ENCODE measurements around the gene CAVIN1. TPM values are rescaled to one million over a fixed set of nuclear protein-coding genes. Genes with fewer than 3 reads are reported as not detected.
"Not testable (repeated sequence)": the region's sequence is repeated elsewhere in the genome, so short reads cannot be mapped to it uniquely, and the experiment has no call there.

CAVIN1 gene
- total RNA-seq, 1 donor from 2014 or later: 12.3 TPM

GRCh38 chr17:42381898-42382297, 41.2 kb downstream of the CAVIN1 start:
- ATAC-seq (no peak), DNase-seq (ENCODE audit: low spot score) (no peak)

GRCh38 chr17:42380935-42381334, 42.1 kb downstream of the CAVIN1 start:
- DNase-seq (ENCODE audit: low spot score) (no peak), ATAC-seq (peak; percentile 73)

DNA sequence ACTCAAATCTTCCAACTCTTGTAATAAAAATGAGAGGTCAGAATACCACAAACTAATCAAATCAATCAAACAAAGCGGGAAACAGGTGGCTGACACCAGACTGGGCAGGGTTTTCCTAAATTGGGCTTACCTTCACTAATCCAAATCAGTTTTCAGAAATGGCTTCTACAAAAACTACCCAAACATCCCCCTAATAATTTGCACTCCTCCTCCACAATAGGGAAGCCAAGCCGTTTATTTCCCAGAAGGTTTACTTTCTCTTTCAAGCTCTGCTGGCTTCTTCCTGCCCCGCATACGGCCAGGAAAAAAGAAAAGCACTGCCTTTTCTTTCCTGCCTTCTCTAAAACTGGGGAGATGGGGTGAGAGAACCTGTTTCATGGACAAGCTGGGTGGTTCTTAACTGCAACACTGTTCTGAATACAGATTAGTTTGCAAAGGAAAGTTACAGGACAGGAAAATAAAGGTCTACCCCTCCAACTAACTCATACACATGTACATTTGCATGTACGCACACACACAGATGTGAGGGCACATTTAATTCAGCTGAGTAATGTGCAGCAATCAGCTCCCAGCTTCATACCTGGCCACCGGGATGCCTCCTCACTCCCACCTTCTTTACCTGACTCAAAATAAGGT, 44.0 kb downstream of the CAVIN1 start:
- DNase-seq (ENCODE audit: low spot score): no peak
- peak; percentile 55 for ATAC-seq

DNA sequence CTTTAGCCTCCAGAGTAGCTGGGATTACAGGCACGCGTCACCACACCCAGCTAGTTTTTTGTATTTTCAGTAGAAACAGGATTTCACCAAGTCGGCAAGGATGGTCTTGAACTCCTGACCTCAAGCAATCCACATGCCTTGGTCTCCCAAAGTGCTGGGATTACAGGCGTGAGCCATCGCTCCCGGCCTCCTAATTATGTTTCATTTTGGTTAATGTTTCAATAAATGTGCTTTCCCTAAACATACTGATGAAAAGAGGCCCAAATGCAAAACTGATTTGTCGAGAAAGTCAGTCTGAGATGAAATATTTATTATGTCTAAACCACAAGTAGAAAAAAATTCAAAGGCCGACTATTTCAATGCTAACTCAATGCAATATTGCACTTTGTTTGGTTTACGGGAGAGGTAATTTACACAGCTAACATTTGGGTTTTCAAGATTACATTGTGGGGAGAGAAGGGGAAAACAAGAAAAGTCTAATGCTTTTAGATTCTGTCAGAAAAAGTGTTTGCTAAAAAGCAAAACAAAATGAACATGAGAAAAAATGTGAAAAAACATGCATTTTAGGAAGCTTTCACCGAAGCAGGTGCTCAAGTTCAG, 44.6 kb downstream of the CAVIN1 start:
- ATAC-seq: no peak

GRCh38 chr17:42373896-42374295, 49.2 kb downstream of the CAVIN1 start:
- DNase-seq (ENCODE audit: low spot score) (no peak), ATAC-seq (no peak)

More for the DNA sequence above, 44.6 kb downstream of the CAVIN1 start:
- DNase-seq (ENCODE audit: low spot score): no peak

GRCh38 chr17:42372142-42372541, 50.9 kb downstream of the CAVIN1 start:
- ATAC-seq (no peak), DNase-seq (ENCODE audit: low spot score) (no peak)

GRCh38 chr17:42368797-42369561, 54.1 kb downstream of the CAVIN1 start:
- DNase-seq (ENCODE audit: low spot score); ATAC-seq: not testable (repeated sequence)

GRCh38 chr17:42368310-42368709, 54.7 kb downstream of the CAVIN1 start:
- ATAC-seq; DNase-seq (ENCODE audit: low spot score): not testable (repeated sequence)

GRCh38 chr17:42366176-42367023, 56.7 kb downstream of the CAVIN1 start:
- not testable (repeated sequence) for DNase-seq (ENCODE audit: low spot score)

DNA sequence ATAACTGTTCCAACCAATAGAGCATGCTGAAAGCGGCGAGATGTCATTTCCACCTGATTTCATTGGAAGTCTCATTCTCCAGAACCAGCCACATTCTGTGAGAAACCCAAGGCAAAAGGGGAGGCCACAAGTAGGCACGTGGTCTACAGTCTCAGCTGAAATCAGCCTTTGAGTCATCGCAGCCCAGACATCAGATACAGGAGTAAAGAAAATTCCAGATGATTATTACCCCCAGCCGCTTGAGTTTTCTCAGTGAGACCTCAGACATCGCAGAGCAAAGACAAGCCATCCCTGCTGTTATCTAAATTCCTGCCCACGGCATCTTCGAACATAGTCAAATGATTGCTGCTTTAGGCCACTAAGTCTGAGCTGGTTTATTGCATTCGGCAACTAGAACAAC, 57.9 kb downstream of the CAVIN1 start:
- no peak for DNase-seq (ENCODE audit: low spot score)
- ATAC-seq: no peak

More at GRCh38 chr17:42366176-42367023, 56.7 kb downstream of the CAVIN1 start:
- ATAC-seq: peak; percentile 5

GRCh38 chr17:42363767-42364585, 59.1 kb downstream of the CAVIN1 start:
- DNase-seq (ENCODE audit: low spot score) (no peak), ATAC-seq (no peak)

DNA sequence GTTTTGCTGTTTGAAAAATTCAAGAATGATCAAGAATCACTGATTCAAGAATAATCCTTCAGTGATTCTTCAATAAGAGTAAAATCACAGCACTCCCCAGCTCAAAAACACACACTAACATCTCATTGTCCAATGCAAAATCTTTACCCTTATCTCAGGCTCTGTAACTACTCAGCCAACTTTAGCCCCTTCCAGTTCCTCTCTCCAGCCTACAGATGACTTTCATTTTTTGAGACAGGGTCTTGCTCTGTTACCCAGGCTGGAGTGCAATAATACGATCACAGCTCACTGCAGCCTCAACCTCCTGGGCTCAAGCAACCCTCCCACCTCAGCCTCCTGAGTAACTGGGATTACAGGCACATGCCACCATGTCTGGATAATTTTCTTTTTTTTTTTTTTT, 59.8 kb downstream of the CAVIN1 start:
- DNase-seq (ENCODE audit: low spot score): no peak
- no peak for ATAC-seq

DNA sequence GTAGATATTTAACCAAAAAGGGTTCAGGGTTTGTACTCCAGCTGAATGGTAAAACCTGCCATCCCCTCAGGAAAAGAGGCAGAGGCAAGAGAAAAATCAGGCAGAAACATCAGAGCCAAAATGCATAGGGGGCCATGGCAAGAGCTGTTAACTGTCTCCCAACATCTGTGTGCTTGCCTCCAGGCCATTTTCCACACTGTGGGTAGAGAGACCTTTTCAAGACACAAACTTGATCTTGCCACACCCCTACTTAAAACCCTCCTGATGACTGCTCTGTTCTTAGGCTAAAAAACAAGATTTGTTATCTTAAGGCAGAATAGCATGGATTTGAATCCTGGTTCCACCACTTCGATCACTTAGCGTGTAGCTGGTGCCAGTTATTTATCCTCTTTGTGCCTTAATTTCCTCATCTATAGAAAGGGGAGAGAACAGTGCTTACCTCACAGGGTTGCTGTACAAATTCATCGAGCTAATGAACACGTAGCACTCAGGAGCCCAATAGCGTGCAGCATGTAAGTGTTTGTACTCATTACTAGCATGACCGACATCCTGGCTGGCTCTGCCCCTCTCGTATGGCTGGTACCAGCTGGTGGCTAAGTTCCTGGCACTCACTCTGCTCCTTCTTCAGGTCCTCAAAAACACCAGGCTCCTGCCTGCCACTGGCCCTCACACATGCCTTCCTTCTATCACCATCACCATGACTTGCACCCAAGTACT, 60.7 kb downstream of the CAVIN1 start:
- no peak for DNase-seq (ENCODE audit: low spot score)
- no peak for ATAC-seq

- ATAC-seq (peak; percentile 77), DNase-seq (ENCODE audit: low spot score) (no peak)
These were observed 61.3 kb downstream of the CAVIN1 start for GRCh38 chr17:42361781-42362186.

DNA sequence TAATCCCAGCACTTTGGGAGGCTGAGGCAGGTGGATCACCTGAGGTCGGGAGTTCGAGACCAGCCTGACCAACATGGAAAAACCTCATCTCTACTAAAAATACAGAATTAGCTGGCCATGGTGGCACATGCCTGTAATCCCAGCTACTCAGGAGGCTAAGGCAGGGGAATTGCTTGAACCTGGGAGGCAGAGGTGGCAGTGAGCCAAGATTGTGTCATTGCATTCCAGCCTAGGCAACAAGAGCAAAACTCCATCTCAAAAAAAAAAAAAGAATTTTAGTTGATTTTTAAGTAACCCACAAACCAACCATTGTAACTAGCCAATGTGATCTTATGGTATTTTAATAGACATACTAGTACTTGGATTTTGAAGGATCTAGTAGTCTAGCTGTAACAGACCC, 62.7 kb downstream of the CAVIN1 start:
- not testable (repeated sequence) for ATAC-seq
- DNase-seq (ENCODE audit: low spot score): peak; percentile 68

GRCh38 chr17:42359133-42359532, 63.9 kb downstream of the CAVIN1 start:
- DNase-seq (ENCODE audit: low spot score) (no peak), ATAC-seq (no peak)

DNA sequence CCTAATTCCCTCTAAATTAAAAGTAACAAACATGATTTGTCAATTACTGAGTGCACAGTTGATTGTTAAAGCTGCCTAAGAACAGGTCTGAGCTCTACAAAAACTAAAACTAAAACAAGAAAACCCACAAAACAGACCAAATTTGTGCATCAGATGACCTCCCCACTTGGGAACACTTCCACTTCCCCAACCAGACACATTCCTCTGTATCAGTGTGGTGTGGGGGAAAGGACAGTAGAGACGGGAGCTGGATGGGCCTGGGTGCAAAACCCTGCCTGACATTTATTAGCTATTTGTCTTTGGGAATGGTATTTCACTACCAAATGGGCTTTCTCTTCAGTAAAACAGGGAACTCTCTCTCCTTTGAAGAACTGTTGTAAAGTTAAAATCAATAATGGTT, 64.6 kb downstream of the CAVIN1 start:
- ATAC-seq (no peak), DNase-seq (ENCODE audit: low spot score) (no peak)

DNA sequence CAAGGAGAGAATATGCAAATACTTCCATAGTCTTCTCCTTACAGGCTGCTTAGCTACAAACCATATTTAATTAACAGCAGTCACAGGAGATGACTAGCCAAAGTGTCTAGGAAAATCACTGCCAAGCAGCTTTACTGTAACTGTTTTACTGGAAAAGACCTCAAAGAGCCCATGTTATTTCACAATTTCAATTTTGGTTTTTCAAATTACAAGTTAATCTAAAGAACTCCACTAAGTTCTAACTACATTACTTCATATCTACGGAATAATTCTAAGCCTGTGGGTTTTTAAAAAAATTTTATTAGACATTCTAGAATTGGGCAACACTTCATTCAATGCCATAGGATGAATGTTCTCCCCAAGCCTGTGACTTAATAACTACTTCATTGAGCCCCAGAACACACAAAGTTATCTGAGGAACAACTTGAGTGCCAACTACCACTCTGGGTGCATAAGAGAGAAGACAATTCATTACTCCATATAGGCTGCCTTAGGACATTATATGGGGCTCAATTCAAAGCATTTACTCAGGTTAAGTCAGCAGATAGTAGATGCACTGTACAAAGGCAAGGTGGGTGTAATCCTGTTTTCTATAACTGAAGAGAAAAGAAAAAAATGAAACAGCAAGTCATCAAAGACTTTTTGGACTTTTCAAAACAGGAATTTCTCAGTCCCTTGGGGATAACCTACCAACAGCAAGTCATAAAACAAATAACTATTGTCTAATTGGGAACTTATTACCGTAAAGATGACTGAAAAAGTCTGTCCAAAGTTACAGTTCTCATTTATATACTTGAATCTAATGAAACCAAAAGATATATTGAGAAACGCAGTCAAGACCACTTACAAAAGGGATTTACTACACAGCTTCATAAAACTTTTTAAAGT, 67.9 kb downstream of the CAVIN1 start:
- no peak for ATAC-seq
- no peak for DNase-seq (ENCODE audit: low spot score)
